ENCODE measurements around the gene TMEM221.

DNA sequence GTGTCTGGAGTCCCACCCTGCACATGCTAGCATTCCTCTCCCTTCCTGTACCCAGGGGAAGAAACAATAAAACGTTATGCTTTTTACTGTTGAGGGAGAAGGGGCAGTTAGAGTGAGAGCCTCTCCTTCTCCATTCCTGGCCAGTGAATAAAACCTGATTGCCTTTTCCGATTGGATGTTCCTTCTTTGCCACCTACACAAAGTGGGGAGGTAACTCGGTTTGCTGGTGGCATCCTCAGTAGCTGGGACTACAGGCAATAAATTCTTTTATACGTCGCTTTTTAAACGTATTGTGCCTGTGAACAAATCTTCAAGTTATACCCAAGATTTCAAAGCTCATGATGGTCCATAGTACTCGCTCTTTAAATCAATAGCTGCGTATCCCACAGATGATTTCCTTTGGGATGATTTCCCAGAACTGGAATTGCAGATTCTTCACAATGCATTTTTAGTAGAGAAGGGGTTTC lies 29.3 kb downstream of the TMEM221 start:
- TF ChIP-seq CTCF (IDR thresholded peaks at IDR 0.05) = no peak
- TF ChIP-seq POLR2A (IDR thresholded peaks at IDR 0.05) = no peak
